ENCODE measurements around the gene LGALSL. TPM values are rescaled to one million over a fixed set of nuclear protein-coding genes. Genes with fewer than 3 reads are reported as not detected.

LGALSL gene
- total and polyA plus RNA-seq, 2 experiments from 2014 or later: 0.43 to 0.60 TPM

- H3F3A ChIP-seq (ENCODE audit: insufficient read depth): no peaks in the 10 kb centered on the region
- no peaks in the 10 kb centered on the region for H3K9me2 ChIP-seq (ENCODE audit: insufficient read depth)
- no peaks in the 10 kb centered on the region for H4K20me1 ChIP-seq (ENCODE audit: insufficient read depth)
- TF ChIP-seq EZH2 (IDR thresholded peaks at IDR 0.05; ENCODE audit: insufficient read depth, poor library complexity, severe bottlenecking) (no peak), EZH2phosphoT487 (IDR thresholded peaks at IDR 0.05; ENCODE audit: insufficient read depth, low read depth) (no peak)
- no peaks in the 10 kb centered on the region for H3K36me3 ChIP-seq (ENCODE audit: low read depth)
- H3K79me2 ChIP-seq (ENCODE audit: insufficient read depth): no peaks in the 10 kb centered on the region
- H3K27ac ChIP-seq: no peak overlapping the region
- in situ Hi-C loops (cut with MboI): loop anchor here (25.0 kb wide), 1 partner anchor 456 kb away; no protein-coding TSS in a partner anchor
- DNase-seq: no peak
- no peak overlapping the region for H3K4me3 ChIP-seq
- H2AFZ ChIP-seq: no peak overlapping the region
- no peak overlapping the region for H3K9ac ChIP-seq
- no peak overlapping the region for H3K4me2 ChIP-seq (ENCODE audit: unreplicated experiment)
- no peaks in the 10 kb centered on the region for H3K4me1 ChIP-seq (ENCODE audit: insufficient read depth)
- 70 to 78% methylated on average over 4 of the region's 4 CpGs for WGBS, 2 experiments (ENCODE audit: low coverage in 1 of 2, low lambda C conversion rate in 2 of 2, missing lambda C conversion rate in 2 of 2)
- peaks cover 30% of the 10 kb centered on the region for H3K27me3 ChIP-seq (replicated peaks; ENCODE audit: insufficient read depth)
- H3K9me3 ChIP-seq (ENCODE audit: low read depth): no peaks in the 10 kb centered on the region
These were observed 39.8 kb downstream of the LGALSL start for GRCh38 chr2:64493788-64494187.

GRCh38 chr2:64498438-64498837, 44.5 kb downstream of the LGALSL start:
- TF ChIP-seq EZH2phosphoT487 (IDR thresholded peaks at IDR 0.05; ENCODE audit: insufficient read depth, low read depth) (no peak), EZH2 (IDR thresholded peaks at IDR 0.05; ENCODE audit: insufficient read depth, poor library complexity, severe bottlenecking) (no peak)
- Histone ChIP-seq H3K79me2 (ENCODE audit: insufficient read depth) (no peaks in the 10 kb centered on the region), H2AFZ (no peak overlapping the region), H3K9me2 (ENCODE audit: insufficient read depth) (no peaks in the 10 kb centered on the region), H3K4me2 (ENCODE audit: unreplicated experiment) (no peak overlapping the region), H3K4me3 (no peak overlapping the region), H4K20me1 (ENCODE audit: insufficient read depth) (no peaks in the 10 kb centered on the region), H3K27me3 (replicated peaks; ENCODE audit: insufficient read depth) (peaks cover 50% of the 10 kb centered on the region), H3K9me3 (ENCODE audit: low read depth) (no peaks in the 10 kb centered on the region), H3F3A (ENCODE audit: insufficient read depth) (no peaks in the 10 kb centered on the region), H3K36me3 (ENCODE audit: low read depth) (no peaks in the 10 kb centered on the region), H3K9ac (no peak overlapping the region), H3K4me1 (ENCODE audit: insufficient read depth) (no peaks in the 10 kb centered on the region), H3K27ac (no peak overlapping the region)
- in situ Hi-C loops (cut with MboI): loop anchor here (25.0 kb wide), 1 partner anchor 461 kb away; no protein-coding TSS in a partner anchor
- 31 to 45% methylated on average over 1 of the region's 1 CpG for WGBS, 2 experiments (ENCODE audit: low coverage in 1 of 2, low lambda C conversion rate in 2 of 2, missing lambda C conversion rate in 2 of 2)
- no peak for DNase-seq

DNA sequence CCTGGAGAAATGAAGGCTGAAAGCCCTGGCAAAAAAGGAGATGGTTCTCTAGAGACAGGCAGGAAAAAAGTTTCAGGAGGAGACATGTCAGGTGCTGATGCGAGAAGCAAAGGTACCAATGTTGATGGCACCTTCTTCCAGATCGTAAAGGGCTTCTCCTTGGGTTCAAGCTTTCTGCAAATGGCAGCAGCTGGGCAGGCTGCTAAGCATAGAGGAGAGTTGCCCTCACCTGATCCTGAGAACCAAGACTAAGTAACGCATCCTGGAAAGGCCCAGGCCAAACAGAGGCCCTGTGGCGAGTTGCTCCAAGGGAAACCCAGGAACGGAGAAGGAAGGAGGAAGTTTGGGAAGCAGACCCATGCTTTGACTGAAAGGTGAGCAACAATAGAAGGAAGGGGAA, 46.6 kb downstream of the LGALSL start:
- H3K27ac ChIP-seq: no peak overlapping the region
- no peaks in the 10 kb centered on the region for H3F3A ChIP-seq (ENCODE audit: insufficient read depth)
- whole genome bisulfite sequencing, 2 experiments (ENCODE audit: low coverage in 1 of 2, low lambda C conversion rate in 2 of 2, missing lambda C conversion rate in 2 of 2): 71% methylated on average over 5 of the region's 5 CpGs
- H3K9me3 ChIP-seq (ENCODE audit: low read depth): no peaks in the 10 kb centered on the region
- DNase-seq: no peak
- H3K36me3 ChIP-seq (ENCODE audit: low read depth): no peaks in the 10 kb centered on the region
- H4K20me1 ChIP-seq (ENCODE audit: insufficient read depth): no peaks in the 10 kb centered on the region
- H3K4me2 ChIP-seq (ENCODE audit: unreplicated experiment): no peak overlapping the region
- TF ChIP-seq EZH2 (IDR thresholded peaks at IDR 0.05; ENCODE audit: insufficient read depth, poor library complexity, severe bottlenecking) (no peak), EZH2phosphoT487 (IDR thresholded peaks at IDR 0.05; ENCODE audit: insufficient read depth, low read depth) (no peak)
- in situ Hi-C loops (cut with MboI): no loop called here
- no peak overlapping the region for H2AFZ ChIP-seq
- no peaks in the 10 kb centered on the region for H3K4me1 ChIP-seq (ENCODE audit: insufficient read depth)
- H3K9me2 ChIP-seq (ENCODE audit: insufficient read depth): no peaks in the 10 kb centered on the region
- no peaks in the 10 kb centered on the region for H3K79me2 ChIP-seq (ENCODE audit: insufficient read depth)
- H3K27me3 ChIP-seq (replicated peaks; ENCODE audit: insufficient read depth): peaks cover 55% of the 10 kb centered on the region
- H3K4me3 ChIP-seq: no peak overlapping the region
- H3K9ac ChIP-seq: no peak overlapping the region

DNA sequence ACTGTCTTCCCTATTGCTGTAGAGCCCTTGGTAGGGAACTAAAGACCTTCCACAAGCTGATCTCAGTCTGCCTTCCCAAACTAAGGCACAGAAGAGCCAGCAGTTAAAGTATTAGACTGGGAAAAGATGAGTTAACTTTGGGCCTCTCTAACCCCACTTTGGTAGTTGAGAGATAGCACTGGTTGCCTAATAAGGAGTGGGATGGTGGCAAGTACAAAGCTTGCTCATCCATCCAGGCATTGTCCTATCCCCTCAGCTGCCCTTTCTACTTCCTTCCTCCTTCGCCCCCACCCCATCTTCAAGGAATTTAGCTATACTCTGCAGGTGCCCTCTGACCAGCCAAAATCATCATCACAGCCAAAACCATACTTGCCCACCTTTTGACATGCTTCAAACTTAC, 48.0 kb downstream of the LGALSL start:
- no peaks in the 10 kb centered on the region for H3F3A ChIP-seq (ENCODE audit: insufficient read depth)
- no peak for TF ChIP-seq EZH2 (IDR thresholded peaks at IDR 0.05; ENCODE audit: insufficient read depth, poor library complexity, severe bottlenecking)
- TF ChIP-seq EZH2phosphoT487 (IDR thresholded peaks at IDR 0.05; ENCODE audit: insufficient read depth, low read depth): no peak
- H3K4me3 ChIP-seq: no peak overlapping the region

DNA sequence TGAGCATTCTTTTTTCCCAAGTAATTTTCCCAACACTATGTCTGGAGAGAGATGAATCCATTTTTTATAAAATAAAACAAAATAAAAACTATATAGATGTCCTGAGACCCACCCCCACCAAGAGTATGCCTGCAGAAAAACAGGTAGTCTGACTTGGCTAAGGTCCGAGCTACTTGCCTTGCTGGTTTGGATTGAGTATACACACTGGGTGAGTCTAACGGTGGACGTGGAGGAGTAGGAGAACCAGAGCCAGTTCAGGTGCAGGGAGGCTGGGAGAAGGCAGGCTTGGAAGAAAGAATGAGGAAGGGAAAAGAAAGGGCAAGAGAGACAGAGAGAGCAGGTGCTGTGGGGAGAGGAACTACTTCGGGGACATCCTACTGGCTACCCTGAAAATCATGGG, 48.9 kb downstream of the LGALSL start:
- H3K36me3 ChIP-seq (ENCODE audit: low read depth): no peaks in the 10 kb centered on the region
- 76 to 85% methylated on average over 4 of the region's 4 CpGs for WGBS, 2 experiments (ENCODE audit: low coverage in 1 of 2, low lambda C conversion rate in 2 of 2, missing lambda C conversion rate in 2 of 2)
- in situ Hi-C loops (cut with MboI): no loop called here
- no peak overlapping the region for H3K9ac ChIP-seq
- H3K27me3 ChIP-seq (replicated peaks; ENCODE audit: insufficient read depth): peaks cover 45% of the 10 kb centered on the region
- no peak overlapping the region for H3K4me3 ChIP-seq
- TF ChIP-seq EZH2 (IDR thresholded peaks at IDR 0.05; ENCODE audit: insufficient read depth, poor library complexity, severe bottlenecking) (no peak), EZH2phosphoT487 (IDR thresholded peaks at IDR 0.05; ENCODE audit: insufficient read depth, low read depth) (no peak)
- H3K4me2 ChIP-seq (ENCODE audit: unreplicated experiment): no peak overlapping the region
- DNase-seq: no peak
- H3K4me1 ChIP-seq (ENCODE audit: insufficient read depth): no peaks in the 10 kb centered on the region
- no peak overlapping the region for H2AFZ ChIP-seq
- no peaks in the 10 kb centered on the region for H3K9me3 ChIP-seq (ENCODE audit: low read depth)
- H3K79me2 ChIP-seq (ENCODE audit: insufficient read depth): no peaks in the 10 kb centered on the region
- no peaks in the 10 kb centered on the region for H3F3A ChIP-seq (ENCODE audit: insufficient read depth)
- no peaks in the 10 kb centered on the region for H3K9me2 ChIP-seq (ENCODE audit: insufficient read depth)
- H3K27ac ChIP-seq: no peak overlapping the region
- H4K20me1 ChIP-seq (ENCODE audit: insufficient read depth): no peaks in the 10 kb centered on the region

More for the DNA sequence above, 48.0 kb downstream of the LGALSL start:
- Histone ChIP-seq H3K4me2 (ENCODE audit: unreplicated experiment) (no peak overlapping the region), H3K36me3 (ENCODE audit: low read depth) (no peaks in the 10 kb centered on the region), H3K27me3 (replicated peaks; ENCODE audit: insufficient read depth) (peaks cover 45% of the 10 kb centered on the region), H4K20me1 (ENCODE audit: insufficient read depth) (no peaks in the 10 kb centered on the region), H3K4me1 (ENCODE audit: insufficient read depth) (no peaks in the 10 kb centered on the region), H3K27ac (no peak overlapping the region), H3K79me2 (ENCODE audit: insufficient read depth) (no peaks in the 10 kb centered on the region), H2AFZ (no peak overlapping the region), H3K9ac (no peak overlapping the region), H3K9me3 (ENCODE audit: low read depth) (no peaks in the 10 kb centered on the region), H3K9me2 (ENCODE audit: insufficient read depth) (no peaks in the 10 kb centered on the region)
- 0 to 23% methylated on average over 1 of the region's 1 CpG for WGBS, 2 experiments (ENCODE audit: low coverage in 1 of 2, low lambda C conversion rate in 2 of 2, missing lambda C conversion rate in 2 of 2)
- in situ Hi-C loops (cut with MboI): no loop called here
- no peak for DNase-seq

All from GM23248 (cell line).